Panc1 (cell line): ENCODE results near the gene FBXL15. TPM values are rescaled to one million over a fixed set of nuclear protein-coding genes. Genes with fewer than 3 reads are reported as not detected.

Source experiments
- ATAC-seq: fragments of 200-7000 bp; cut with Tn5 transposase; 2 replicates; pipeline ENCODE4 v1.9.1; 2020; ENCODE audit warnings: mild to moderate bottlenecking, moderate library complexity
- BruUV-seq: library from RNA; stranded (reverse); fragments of 400-500 nt; replicated peaks from 2 replicates; lab custom pipeline; 2021; lab: Mats Ljungman, UMichigan
- CTCF ChIA-PET: fragments of 300-600 bp; sonication (Branson Sonifier 250); formaldehyde crosslinking; loops from one replicate; lab custom pipeline; 2022; ENCODE audit warnings: antibody characterized with exemption; lab: Charles Lee
- POLR2A ChIA-PET: fragments of 300-600 bp; sonication (Branson Sonifier 250); formaldehyde crosslinking; loops from one replicate; lab custom pipeline; 2022; ENCODE audit warnings: antibody characterized with exemption; lab: Charles Lee
- DNase-seq: peaks from one replicate; pipeline ENCODE4 v3.0.0-alpha.2; 2010; ENCODE audit warnings: low read depth, low spot score
- H3K27ac ChIP-seq: 2 replicates; pipeline ENCODE4 v1.5.1; 2011; ENCODE audit warnings: mild to moderate bottlenecking, low read length, inconsistent platforms
- H3K27me3 ChIP-seq: fragments of 200-500 bp; sonication (Bioruptor generic); 2 replicates; pipeline ENCODE4 v1.6.0; 2014; ENCODE audit warnings: low read length, inconsistent platforms; ENCODE audit not compliant: control insufficient read depth, insufficient read depth
- H3K36me3 ChIP-seq: fragments of 200-500 bp; sonication (Bioruptor generic); 2 replicates; pipeline ENCODE4 v1.5.1; 2014; ENCODE audit warnings: inconsistent platforms, mild to moderate bottlenecking, low read length, moderate library complexity; ENCODE audit not compliant: control insufficient read depth, insufficient read depth
- H3K4me1 ChIP-seq: 2 replicates; pipeline ENCODE4 v1.5.1; 2011; ENCODE audit warnings: inconsistent platforms, mild to moderate bottlenecking, low read length, moderate library complexity; ENCODE audit not compliant: control insufficient read depth, insufficient read depth
- H3K4me3 ChIP-seq, 2 experiments: 2 replicates each; pipeline ENCODE4 v1.5.1; 2011 to 2012; ENCODE audit warnings: low read depth in 2 of 2, low read length in 2 of 2, mild to moderate bottlenecking in 2 of 2, inconsistent platforms in 1 of 2, moderate library complexity in 1 of 2
- H3K9me3 ChIP-seq: fragments of 200-500 bp; sonication (Bioruptor generic); 2 replicates; pipeline ENCODE4 v1.5.1; 2014; ENCODE audit warnings: low read depth, mild to moderate bottlenecking, inconsistent platforms, low read length, moderate library complexity; ENCODE audit not compliant: control insufficient read depth, insufficient read depth
- POLR2AphosphoS5 ChIP-seq: IDR thresholded peaks from 2 replicates; pipeline ENCODE4 v1.6.1; 2012; ENCODE audit warnings: mild to moderate bottlenecking, low read depth, low read length, moderate library complexity
- SIN3A ChIP-seq: IDR thresholded peaks from 2 replicates; pipeline ENCODE4 v1.6.1; 2012; ENCODE audit warnings: low read depth, mild to moderate bottlenecking, low read length, moderate library complexity, borderline replicate concordance; ENCODE audit not compliant: insufficient read depth
- TCF7L2 ChIP-seq: IDR thresholded peaks from 2 replicates; pipeline ENCODE4 v1.6.1; 2011; ENCODE audit warnings: mild to moderate bottlenecking, low read depth, low read length, inconsistent platforms
- in situ Hi-C: cut with HindIII; loops from 2 replicates; pipeline ENCODE4 v1.10.0; 2016; ENCODE audit warnings: low sequenced_read_pairs, low pct_unique_long_range_greater_than_20kb
- intact Hi-C: fragments of 100-400 bp; cut with micrococcal nuclease; formaldehyde crosslinking; loops from one replicate; pipeline ENCODE4 v1.10.0; 2022; ENCODE audit not compliant: unreplicated experiment
- total RNA-seq: library from RNA; stranded (reverse); gene quantifications from one replicate; pipeline ENCODE4 v1.2.1, GENCODE V29; 2021; ENCODE audit not compliant: unreplicated experiment
- TF ChIP-seq, protein P1 (sequence below): fragments of 450-650 bp; IDR thresholded peaks from 2 replicates; pipeline ENCODE4 v1.5.1; 2017; ENCODE audit warnings: mild to moderate bottlenecking
- TF ChIP-seq, protein P2 (sequence below), 2 experiments: IDR thresholded peaks; 2 replicates each; pipeline ENCODE4 v1.6.1; 2011 to 2012; ENCODE audit warnings: low read depth in 2 of 2, control low read depth in 1 of 2, low read length in 1 of 2, mild to moderate bottlenecking in 1 of 2, moderate library complexity in 1 of 2; ENCODE audit not compliant: insufficient read depth in 1 of 2

Gene FBXL15
- total RNA-seq, 1 experiment from 2014 or later, result 7.9 TPM

GRCh38 chr10:102376901-102377300 is 43.7 kb upstream of the FBXL15 start:
- H3K36me3 ChIP-seq, result peaks cover 14% of the 10 kb centered on the region
- ChIA-PET CTCF (no interaction called here), POLR2A (no interaction called here)

GRCh38 chr10:102379383-102379782 is 41.3 kb upstream of the FBXL15 start:
- DNase-seq, result no peak
- no peak overlapping the region for H3K4me3 ChIP-seq
- in situ Hi-C loops, result no loop called here
- TF ChIP-seq, protein P1, sequence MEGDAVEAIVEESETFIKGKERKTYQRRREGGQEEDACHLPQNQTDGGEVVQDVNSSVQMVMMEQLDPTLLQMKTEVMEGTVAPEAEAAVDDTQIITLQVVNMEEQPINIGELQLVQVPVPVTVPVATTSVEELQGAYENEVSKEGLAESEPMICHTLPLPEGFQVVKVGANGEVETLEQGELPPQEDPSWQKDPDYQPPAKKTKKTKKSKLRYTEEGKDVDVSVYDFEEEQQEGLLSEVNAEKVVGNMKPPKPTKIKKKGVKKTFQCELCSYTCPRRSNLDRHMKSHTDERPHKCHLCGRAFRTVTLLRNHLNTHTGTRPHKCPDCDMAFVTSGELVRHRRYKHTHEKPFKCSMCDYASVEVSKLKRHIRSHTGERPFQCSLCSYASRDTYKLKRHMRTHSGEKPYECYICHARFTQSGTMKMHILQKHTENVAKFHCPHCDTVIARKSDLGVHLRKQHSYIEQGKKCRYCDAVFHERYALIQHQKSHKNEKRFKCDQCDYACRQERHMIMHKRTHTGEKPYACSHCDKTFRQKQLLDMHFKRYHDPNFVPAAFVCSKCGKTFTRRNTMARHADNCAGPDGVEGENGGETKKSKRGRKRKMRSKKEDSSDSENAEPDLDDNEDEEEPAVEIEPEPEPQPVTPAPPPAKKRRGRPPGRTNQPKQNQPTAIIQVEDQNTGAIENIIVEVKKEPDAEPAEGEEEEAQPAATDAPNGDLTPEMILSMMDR, result no peak
- no peak for TF ChIP-seq SIN3A
- TF ChIP-seq, protein P2, sequence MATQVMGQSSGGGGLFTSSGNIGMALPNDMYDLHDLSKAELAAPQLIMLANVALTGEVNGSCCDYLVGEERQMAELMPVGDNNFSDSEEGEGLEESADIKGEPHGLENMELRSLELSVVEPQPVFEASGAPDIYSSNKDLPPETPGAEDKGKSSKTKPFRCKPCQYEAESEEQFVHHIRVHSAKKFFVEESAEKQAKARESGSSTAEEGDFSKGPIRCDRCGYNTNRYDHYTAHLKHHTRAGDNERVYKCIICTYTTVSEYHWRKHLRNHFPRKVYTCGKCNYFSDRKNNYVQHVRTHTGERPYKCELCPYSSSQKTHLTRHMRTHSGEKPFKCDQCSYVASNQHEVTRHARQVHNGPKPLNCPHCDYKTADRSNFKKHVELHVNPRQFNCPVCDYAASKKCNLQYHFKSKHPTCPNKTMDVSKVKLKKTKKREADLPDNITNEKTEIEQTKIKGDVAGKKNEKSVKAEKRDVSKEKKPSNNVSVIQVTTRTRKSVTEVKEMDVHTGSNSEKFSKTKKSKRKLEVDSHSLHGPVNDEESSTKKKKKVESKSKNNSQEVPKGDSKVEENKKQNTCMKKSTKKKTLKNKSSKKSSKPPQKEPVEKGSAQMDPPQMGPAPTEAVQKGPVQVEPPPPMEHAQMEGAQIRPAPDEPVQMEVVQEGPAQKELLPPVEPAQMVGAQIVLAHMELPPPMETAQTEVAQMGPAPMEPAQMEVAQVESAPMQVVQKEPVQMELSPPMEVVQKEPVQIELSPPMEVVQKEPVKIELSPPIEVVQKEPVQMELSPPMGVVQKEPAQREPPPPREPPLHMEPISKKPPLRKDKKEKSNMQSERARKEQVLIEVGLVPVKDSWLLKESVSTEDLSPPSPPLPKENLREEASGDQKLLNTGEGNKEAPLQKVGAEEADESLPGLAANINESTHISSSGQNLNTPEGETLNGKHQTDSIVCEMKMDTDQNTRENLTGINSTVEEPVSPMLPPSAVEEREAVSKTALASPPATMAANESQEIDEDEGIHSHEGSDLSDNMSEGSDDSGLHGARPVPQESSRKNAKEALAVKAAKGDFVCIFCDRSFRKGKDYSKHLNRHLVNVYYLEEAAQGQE (IDR thresholded peaks at IDR 0.05; ENCODE audit: insufficient read depth in 1 of 2, low read depth in 2 of 2, low read length in 1 of 2), result no peak
- TF ChIP-seq POLR2AphosphoS5, result no peak
- TF ChIP-seq TCF7L2, result no peak
- CTCF ChIA-PET, result interaction anchor here (1.6 kb wide), 1 partner anchor 150 kb away, joined by 5 read pairs; no protein-coding TSS in a partner anchor
- no peaks in the 10 kb centered on the region for H3K9me3 ChIP-seq
- intact Hi-C loops, result no loop called here
- POLR2A ChIA-PET, result no interaction called here
- no peak overlapping the region for H3K27ac ChIP-seq
- ATAC-seq, result no peak
- H3K36me3 ChIP-seq, result peaks cover 10% of the 10 kb centered on the region; the same call in 1 of the 2 replicates
- no TSS peak for BruUV-seq
- H3K4me1 ChIP-seq, result no peaks in the 10 kb centered on the region
- H3K27me3 ChIP-seq, result no peaks in the 10 kb centered on the region

More at GRCh38 chr10:102376901-102377300, 43.7 kb upstream of the FBXL15 start:
- no TSS peak for BruUV-seq
- in situ Hi-C loops, result no loop called here
- intact Hi-C loops, result no loop called here
- no peaks in the 10 kb centered on the region for H3K27me3 ChIP-seq
- H3K27ac ChIP-seq, result no peak overlapping the region
- DNase-seq (no peak), ATAC-seq (no peak)
- TF ChIP-seq SIN3A, result no peak
- TF ChIP-seq POLR2AphosphoS5, result no peak
- no peak for TF ChIP-seq TCF7L2
- TF ChIP-seq, protein P2 (IDR thresholded peaks at IDR 0.05; ENCODE audit: insufficient read depth in 1 of 2, low read depth in 2 of 2, low read length in 1 of 2), result no peak
- TF ChIP-seq, protein P1, result no peak
- H3K4me1 ChIP-seq, result no peaks in the 10 kb centered on the region
- H3K4me3 ChIP-seq, result no peak overlapping the region
- no peaks in the 10 kb centered on the region for H3K9me3 ChIP-seq
